Measurements from ENCODE around the gene NAIF1. TPM values are rescaled to one million over a fixed set of nuclear protein-coding genes. Genes with fewer than 3 reads are reported as not detected.

Gene NAIF1
- total and polyA plus RNA-seq, 2 experiments from 2014 or later: 4.9 to 5.5 TPM

DNA sequence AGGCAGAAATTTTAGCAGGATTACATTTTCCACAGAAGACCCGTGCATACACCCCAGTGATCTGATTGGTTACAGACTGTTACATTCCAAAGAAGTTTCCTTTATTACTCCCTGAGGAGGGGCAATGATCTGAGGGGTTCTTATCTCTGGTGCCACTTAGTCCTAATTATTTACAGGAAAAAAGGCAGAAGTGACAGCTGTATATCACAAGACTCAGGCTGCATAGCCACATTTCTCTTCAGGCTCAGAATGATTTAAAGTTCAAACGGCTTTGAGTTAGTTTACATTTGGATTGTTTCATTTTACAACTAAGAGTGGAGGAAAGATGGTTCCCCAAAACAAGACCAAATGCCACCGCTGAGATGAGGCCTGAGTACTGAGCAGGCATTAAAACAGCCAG lies 17.3 kb downstream of the NAIF1 start:
- peaks cover 10% of the 10 kb centered on the region for H3K27me3 Mint-ChIP-seq (ENCODE audit: insufficient read depth, low read depth, poor library complexity)
- H3K4me1 Mint-ChIP-seq: peaks cover 5% of the 10 kb centered on the region; the same call in 1 of the 3 replicates
- DNase-seq (ENCODE audit: low spot score): no peak
- Histone ChIP-seq H2AFZ (no peak overlapping the region), H4K20me1 (replicated peaks; ENCODE audit: insufficient read depth) (no peaks in the 10 kb centered on the region), H3K27me3 (ENCODE audit: insufficient read depth) (no peaks in the 10 kb centered on the region), H3K27ac (ENCODE audit: low read depth) (no peak overlapping the region), H3K4me1 (ENCODE audit: insufficient read depth) (no peaks in the 10 kb centered on the region), H3K79me2 (replicated peaks; ENCODE audit: insufficient read depth) (no peaks in the 10 kb centered on the region), H3F3A (replicated peaks; ENCODE audit: low read depth) (peaks cover 4% of the 10 kb centered on the region; the same call in 1 of the 2 replicates), H3K9me2 (ENCODE audit: insufficient read depth) (0 out of 2 replicates have a peak, but pooled peaks cover 3% of the 10 kb centered on the region), H3K4me2 (no peak overlapping the region), H3K4me3 (no peak overlapping the region), H3K36me3 (ENCODE audit: insufficient read depth) (no peaks in the 10 kb centered on the region)
- TF ChIP-seq, protein P1, sequence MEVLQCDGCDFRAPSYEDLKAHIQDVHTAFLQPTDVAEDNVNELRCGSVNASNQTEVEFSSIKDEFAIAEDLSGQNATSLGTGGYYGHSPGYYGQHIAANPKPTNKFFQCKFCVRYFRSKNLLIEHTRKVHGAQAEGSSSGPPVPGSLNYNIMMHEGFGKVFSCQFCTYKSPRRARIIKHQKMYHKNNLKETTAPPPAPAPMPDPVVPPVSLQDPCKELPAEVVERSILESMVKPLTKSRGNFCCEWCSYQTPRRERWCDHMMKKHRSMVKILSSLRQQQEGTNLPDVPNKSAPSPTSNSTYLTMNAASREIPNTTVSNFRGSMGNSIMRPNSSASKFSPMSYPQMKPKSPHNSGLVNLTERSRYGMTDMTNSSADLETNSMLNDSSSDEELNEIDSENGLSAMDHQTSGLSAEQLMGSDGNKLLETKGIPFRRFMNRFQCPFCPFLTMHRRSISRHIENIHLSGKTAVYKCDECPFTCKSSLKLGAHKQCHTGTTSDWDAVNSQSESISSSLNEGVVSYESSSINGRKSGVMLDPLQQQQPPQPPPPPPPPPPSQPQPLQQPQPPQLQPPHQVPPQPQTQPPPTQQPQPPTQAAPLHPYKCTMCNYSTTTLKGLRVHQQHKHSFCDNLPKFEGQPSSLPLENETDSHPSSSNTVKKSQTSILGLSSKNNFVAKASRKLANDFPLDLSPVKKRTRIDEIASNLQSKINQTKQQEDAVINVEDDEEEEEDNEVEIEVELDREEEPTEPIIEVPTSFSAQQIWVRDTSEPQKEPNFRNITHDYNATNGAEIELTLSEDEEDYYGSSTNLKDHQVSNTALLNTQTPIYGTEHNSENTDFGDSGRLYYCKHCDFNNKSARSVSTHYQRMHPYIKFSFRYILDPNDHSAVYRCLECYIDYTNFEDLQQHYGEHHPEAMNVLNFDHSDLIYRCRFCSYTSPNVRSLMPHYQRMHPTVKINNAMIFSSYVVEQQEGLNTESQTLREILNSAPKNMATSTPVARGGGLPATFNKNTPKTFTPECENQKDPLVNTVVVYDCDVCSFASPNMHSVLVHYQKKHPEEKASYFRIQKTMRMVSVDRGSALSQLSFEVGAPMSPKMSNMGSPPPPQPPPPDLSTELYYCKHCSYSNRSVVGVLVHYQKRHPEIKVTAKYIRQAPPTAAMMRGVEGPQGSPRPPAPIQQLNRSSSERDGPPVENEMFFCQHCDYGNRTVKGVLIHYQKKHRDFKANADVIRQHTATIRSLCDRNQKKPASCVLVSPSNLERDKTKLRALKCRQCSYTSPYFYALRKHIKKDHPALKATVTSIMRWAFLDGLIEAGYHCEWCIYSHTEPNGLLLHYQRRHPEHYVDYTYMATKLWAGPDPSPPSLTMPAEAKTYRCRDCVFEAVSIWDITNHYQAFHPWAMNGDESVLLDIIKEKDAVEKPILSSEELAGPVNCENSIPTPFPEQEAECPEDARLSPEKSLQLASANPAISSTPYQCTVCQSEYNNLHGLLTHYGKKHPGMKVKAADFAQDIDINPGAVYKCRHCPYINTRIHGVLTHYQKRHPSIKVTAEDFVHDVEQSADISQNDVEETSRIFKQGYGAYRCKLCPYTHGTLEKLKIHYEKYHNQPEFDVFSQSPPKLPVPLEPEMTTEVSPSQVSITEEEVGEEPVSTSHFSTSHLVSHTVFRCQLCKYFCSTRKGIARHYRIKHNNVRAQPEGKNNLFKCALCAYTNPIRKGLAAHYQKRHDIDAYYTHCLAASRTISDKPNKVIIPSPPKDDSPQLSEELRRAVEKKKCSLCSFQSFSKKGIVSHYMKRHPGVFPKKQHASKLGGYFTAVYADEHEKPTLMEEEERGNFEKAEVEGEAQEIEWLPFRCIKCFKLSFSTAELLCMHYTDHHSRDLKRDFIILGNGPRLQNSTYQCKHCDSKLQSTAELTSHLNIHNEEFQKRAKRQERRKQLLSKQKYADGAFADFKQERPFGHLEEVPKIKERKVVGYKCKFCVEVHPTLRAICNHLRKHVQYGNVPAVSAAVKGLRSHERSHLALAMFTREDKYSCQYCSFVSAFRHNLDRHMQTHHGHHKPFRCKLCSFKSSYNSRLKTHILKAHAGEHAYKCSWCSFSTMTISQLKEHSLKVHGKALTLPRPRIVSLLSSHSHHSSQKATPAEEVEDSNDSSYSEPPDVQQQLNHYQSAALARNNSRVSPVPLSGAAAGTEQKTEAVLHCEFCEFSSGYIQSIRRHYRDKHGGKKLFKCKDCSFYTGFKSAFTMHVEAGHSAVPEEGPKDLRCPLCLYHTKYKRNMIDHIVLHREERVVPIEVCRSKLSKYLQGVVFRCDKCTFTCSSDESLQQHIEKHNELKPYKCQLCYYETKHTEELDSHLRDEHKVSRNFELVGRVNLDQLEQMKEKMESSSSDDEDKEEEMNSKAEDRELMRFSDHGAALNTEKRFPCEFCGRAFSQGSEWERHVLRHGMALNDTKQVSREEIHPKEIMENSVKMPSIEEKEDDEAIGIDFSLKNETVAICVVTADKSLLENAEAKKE (CRISPR knock-in tag; IDR thresholded peaks at IDR 0.05): no peak
- TF ChIP-seq NANOG (IDR thresholded peaks at IDR 0.05; ENCODE audit: borderline replicate concordance) (no peak), EZH2phosphoT487 (IDR thresholded peaks at IDR 0.05; ENCODE audit: unreplicated experiment) (no peak)
- TF ChIP-seq, protein P2, sequence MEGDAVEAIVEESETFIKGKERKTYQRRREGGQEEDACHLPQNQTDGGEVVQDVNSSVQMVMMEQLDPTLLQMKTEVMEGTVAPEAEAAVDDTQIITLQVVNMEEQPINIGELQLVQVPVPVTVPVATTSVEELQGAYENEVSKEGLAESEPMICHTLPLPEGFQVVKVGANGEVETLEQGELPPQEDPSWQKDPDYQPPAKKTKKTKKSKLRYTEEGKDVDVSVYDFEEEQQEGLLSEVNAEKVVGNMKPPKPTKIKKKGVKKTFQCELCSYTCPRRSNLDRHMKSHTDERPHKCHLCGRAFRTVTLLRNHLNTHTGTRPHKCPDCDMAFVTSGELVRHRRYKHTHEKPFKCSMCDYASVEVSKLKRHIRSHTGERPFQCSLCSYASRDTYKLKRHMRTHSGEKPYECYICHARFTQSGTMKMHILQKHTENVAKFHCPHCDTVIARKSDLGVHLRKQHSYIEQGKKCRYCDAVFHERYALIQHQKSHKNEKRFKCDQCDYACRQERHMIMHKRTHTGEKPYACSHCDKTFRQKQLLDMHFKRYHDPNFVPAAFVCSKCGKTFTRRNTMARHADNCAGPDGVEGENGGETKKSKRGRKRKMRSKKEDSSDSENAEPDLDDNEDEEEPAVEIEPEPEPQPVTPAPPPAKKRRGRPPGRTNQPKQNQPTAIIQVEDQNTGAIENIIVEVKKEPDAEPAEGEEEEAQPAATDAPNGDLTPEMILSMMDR (conservative IDR thresholded peaks at IDR 0.05; ENCODE audit: low read depth in 2 of 2): no peak
- H3K27ac Mint-ChIP-seq: no peak overlapping the region
- H3K4me3 Mint-ChIP-seq: no peak overlapping the region
- no peaks in the 10 kb centered on the region for H3K36me3 Mint-ChIP-seq (ENCODE audit: low read depth)
- H3K9me3 Mint-ChIP-seq: no peaks in the 10 kb centered on the region; the same call in 1 of the 3 replicates
- no peak for ATAC-seq

Data from GM23338 (cell line).